Memory B cell (primary cell): Measurements from ENCODE around the gene TADA1.

ENCODE experiments used
- ATAC-seq: fragments of 150-1000 bp; cut with Tn5 transposase; 2 replicates; pipeline ENCODE4 v1.10.0; 2021; ENCODE audit warnings: low read depth, mild to moderate bottlenecking, moderate library complexity
- DNase-seq, 2 donors: peaks; one replicate each; pipeline ENCODE4 v3.0.0; 2022; ENCODE audit warnings: low spot score in 2 of 2
- H3K27ac Mint-ChIP-seq: one replicate; pipeline ENCODE4 v1.8.0; 2022; ENCODE audit warnings: mild to moderate bottlenecking, moderate library complexity, mixed read lengths
- H3K27me3 Mint-ChIP-seq: one replicate; pipeline ENCODE4 v1.8.0; 2022; ENCODE audit warnings: mixed read lengths
- H3K36me3 Mint-ChIP-seq: one replicate; pipeline ENCODE4 v1.8.0; 2022; ENCODE audit warnings: mild to moderate bottlenecking, mixed read lengths
- H3K4me1 Mint-ChIP-seq: one replicate; pipeline ENCODE4 v1.8.0; 2022; ENCODE audit warnings: mixed read lengths
- H3K4me3 Mint-ChIP-seq: one replicate; pipeline ENCODE4 v1.8.0; 2022; ENCODE audit warnings: mild to moderate bottlenecking, moderate library complexity, mixed read lengths
- H3K9me3 Mint-ChIP-seq: one replicate; pipeline ENCODE4 v1.8.0; 2022; ENCODE audit warnings: mixed read lengths

Gene TADA1

DNA sequence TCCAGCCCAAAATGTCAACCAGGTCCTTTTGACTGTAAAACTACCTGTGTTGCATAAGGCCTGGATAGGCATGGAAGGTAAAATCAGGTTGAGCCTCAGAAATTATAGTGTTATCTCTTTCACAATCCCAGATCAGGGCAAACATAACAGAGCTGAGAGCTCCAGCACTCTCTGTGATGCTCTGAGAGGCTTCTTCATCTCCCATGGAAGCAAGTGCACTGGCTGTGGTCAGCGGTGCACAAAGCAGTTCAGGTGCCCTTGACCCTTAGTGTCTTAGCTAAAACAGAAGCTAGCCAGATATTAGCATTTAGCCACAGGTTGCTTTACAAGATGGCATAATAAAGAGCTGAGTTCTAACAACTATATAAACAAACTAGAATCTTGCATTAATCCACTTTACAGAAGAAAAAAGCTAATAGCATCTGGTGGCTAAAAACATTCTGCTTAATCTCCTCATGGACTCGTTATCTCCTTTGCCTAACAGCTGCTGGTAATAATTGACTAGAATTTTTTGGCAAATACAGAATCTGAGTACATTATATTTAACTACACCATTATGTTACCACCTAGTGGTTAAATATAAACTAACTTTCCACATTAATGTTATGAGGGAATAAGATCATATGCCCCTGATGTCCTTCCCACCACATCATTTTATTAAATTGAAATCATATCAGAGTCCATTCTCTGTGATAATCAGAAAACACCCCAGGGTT lies 62.4 kb downstream of the TADA1 start:
- no peaks in the 10 kb centered on the region for H3K4me1 Mint-ChIP-seq
- H3K36me3 Mint-ChIP-seq = no peaks in the 10 kb centered on the region
- DNase-seq (no peak), ATAC-seq (no peak)
- peaks cover 13% of the 10 kb centered on the region for H3K27me3 Mint-ChIP-seq
- H3K4me3 Mint-ChIP-seq = no peak overlapping the region
- H3K9me3 Mint-ChIP-seq = peaks cover 3% of the 10 kb centered on the region
- no peak overlapping the region for H3K27ac Mint-ChIP-seq

DNA sequence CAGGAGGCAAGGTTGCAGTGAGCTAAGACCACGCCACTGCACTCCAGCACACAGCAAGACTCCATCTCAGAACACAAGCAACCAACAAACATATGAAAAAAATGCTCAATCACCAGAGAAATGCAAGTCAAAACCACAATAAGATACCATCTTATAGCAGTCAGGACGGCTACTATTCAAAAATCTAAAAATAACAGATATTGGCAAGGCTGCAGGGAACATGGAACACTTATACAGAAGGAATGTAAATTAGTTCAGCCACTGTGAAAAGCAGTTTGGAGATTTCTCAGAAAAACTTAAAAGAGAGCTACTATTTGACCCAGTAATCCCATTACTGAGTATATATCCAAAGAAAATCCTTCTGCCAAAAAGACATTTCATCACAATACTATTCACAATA lies 64.4 kb downstream of the TADA1 start:
- DNase-seq (no peak), ATAC-seq (no peak)
- peaks cover 12% of the 10 kb centered on the region for H3K27me3 Mint-ChIP-seq
- no peak overlapping the region for H3K4me3 Mint-ChIP-seq
- no peaks in the 10 kb centered on the region for H3K4me1 Mint-ChIP-seq
- peaks cover 3% of the 10 kb centered on the region for H3K9me3 Mint-ChIP-seq
- no peaks in the 10 kb centered on the region for H3K36me3 Mint-ChIP-seq
- no peak overlapping the region for H3K27ac Mint-ChIP-seq

DNA sequence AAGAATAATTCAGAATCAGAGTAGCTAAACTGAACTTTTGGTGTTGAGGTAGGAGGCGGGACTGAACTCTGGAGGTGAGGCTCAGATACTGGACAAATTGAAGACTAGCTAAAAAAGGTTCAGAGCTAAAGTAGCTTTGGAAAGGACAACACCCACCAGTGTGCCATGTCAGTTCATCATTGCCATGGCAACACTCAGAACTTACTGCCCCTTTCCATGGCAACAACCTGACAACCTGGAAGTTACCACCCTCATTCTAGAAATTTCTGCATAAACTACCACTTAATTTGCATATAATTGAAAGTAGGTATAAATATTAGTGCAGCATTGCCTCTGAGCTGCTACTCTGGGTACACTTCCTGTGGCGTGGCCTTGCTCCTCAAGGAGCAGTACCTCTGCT lies 67.1 kb downstream of the TADA1 start:
- Mint-ChIP-seq H3K4me1 (no peaks in the 10 kb centered on the region), H3K27ac (no peak overlapping the region), H3K9me3 (peaks cover 3% of the 10 kb centered on the region), H3K36me3 (no peaks in the 10 kb centered on the region), H3K4me3 (no peak overlapping the region), H3K27me3 (peaks cover 12% of the 10 kb centered on the region)
- DNase-seq (no peak), ATAC-seq (no peak)
